ENCODE measurements around the gene SLCO2A1. TPM values are rescaled to one million over a fixed set of nuclear protein-coding genes. Genes with fewer than 3 reads are reported as not detected.
A peak's percentile ranks its signal among the peaks of the same experiment; 100 is the strongest.
"Not testable (repeated sequence)": the region's sequence is repeated elsewhere in the genome, so short reads cannot be mapped to it uniquely, and the experiment has no call there.

The SLCO2A1 gene
- total and polyA plus RNA-seq, 8 donors, result 1.9 to 121 (median 8.8) TPM

GRCh38 chr3:134073583-134073945 is 43.8 kb upstream of the SLCO2A1 start:
- H3K4me1 ChIP-seq, result peaks cover 0 to 9% (median 0%) of the 10 kb centered on the region in 4 donors

GRCh38 chr3:134072881-134073582 is 43.3 kb upstream of the SLCO2A1 start:
- Histone ChIP-seq H3K36me3 (no peaks in the 10 kb centered on the region), H3K9me3 (no peaks in the 10 kb centered on the region), H3K27ac (no peak overlapping the region), H3K4me1 (peaks cover 0 to 9% (median 0%) of the 10 kb centered on the region in 4 donors), H3K27me3 (peaks cover 0 to 5% (median 0%) of the 10 kb centered on the region in 3 donors), H3K4me3 (no peak overlapping the region)
- 79 to 90% (median 82%) methylated on average over 12 to 15 of the region's 15 CpGs for WGBS, 5 donors
- TF ChIP-seq CTCF (IDR thresholded peaks at IDR 0.05) (no peak), POLR2AphosphoS5 (IDR thresholded peaks at IDR 0.05) (no peak), EP300 (IDR thresholded peaks at IDR 0.05) (no peak), POLR2A (IDR thresholded peaks at IDR 0.05) (no peak)
- no peak for DNase-seq
- intact Hi-C loops (cut with DNase I; ENCODE audit: low total_unique reads), result no loop called here

More at GRCh38 chr3:134073583-134073945, 43.8 kb upstream of the SLCO2A1 start:
- no peak overlapping the region for H3K4me3 ChIP-seq
- no peak overlapping the region for H3K27ac ChIP-seq
- no peak for DNase-seq
- H3K9me3 ChIP-seq, result no peaks in the 10 kb centered on the region
- TF ChIP-seq EP300 (IDR thresholded peaks at IDR 0.05) (no peak), CTCF (IDR thresholded peaks at IDR 0.05) (no peak), POLR2A (IDR thresholded peaks at IDR 0.05) (no peak), POLR2AphosphoS5 (IDR thresholded peaks at IDR 0.05) (no peak)
- H3K36me3 ChIP-seq, result no peaks in the 10 kb centered on the region
- peaks cover 0 to 5% (median 0%) of the 10 kb centered on the region in 3 donors for H3K27me3 ChIP-seq
- 86 to 98% (median 96%) methylated on average over 4 of the region's 4 CpGs for WGBS, 5 donors
- intact Hi-C loops (cut with DNase I; ENCODE audit: low total_unique reads), result no loop called here

GRCh38 chr3:134070281-134070680 is 40.6 kb upstream of the SLCO2A1 start:
- H3K9me3 ChIP-seq; DNase-seq; H3K4me1 ChIP-seq; H3K4me3 ChIP-seq; H3K27ac ChIP-seq; intact Hi-C loops (cut with DNase I; ENCODE audit: low total_unique reads); H3K27me3 ChIP-seq; H3K36me3 ChIP-seq: not testable (repeated sequence)
- 78 to 96% (median 92%) methylated on average over 4 to 25 of the region's 25 CpGs for WGBS, 5 donors

- 93 to 98% (median 96%) methylated on average over 7 of the region's 7 CpGs for WGBS, 5 donors
- H3K36me3 ChIP-seq, result no peaks in the 10 kb centered on the region
- H3K4me1 ChIP-seq, result peaks cover 0 to 9% (median 2%) of the 10 kb centered on the region in 4 donors
- TF ChIP-seq CTCF (IDR thresholded peaks at IDR 0.05) (no peak), POLR2A (IDR thresholded peaks at IDR 0.05) (no peak), EP300 (IDR thresholded peaks at IDR 0.05) (no peak), POLR2AphosphoS5 (IDR thresholded peaks at IDR 0.05) (no peak)
- DNase-seq, result no peak
- H3K4me3 ChIP-seq, result no peak overlapping the region
- no peaks in the 10 kb centered on the region for H3K9me3 ChIP-seq
- peaks cover 0 to 2% (median 0%) of the 10 kb centered on the region in 3 donors for H3K27me3 ChIP-seq
- intact Hi-C loops (cut with DNase I; ENCODE audit: low total_unique reads), result no loop called here
- no peak overlapping the region for H3K27ac ChIP-seq
Measured at GRCh38 chr3:134068429-134068828, 38.7 kb upstream of the SLCO2A1 start.

GRCh38 chr3:134067531-134068161 is 37.9 kb upstream of the SLCO2A1 start:
- Histone ChIP-seq H3K27ac (peak overlapping the region in 1 of 5 donors; percentile 15), H3K4me1 (peaks cover 0 to 9% (median 2%) of the 10 kb centered on the region in 4 donors), H3K9me3 (no peaks in the 10 kb centered on the region), H3K36me3 (no peaks in the 10 kb centered on the region), H3K27me3 (no peaks in the 10 kb centered on the region), H3K4me3 (no peak overlapping the region)
- WGBS, 5 donors, result 81 to 90% (median 85%) methylated on average over 12 to 14 of the region's 14 CpGs
- intact Hi-C loops (cut with DNase I; ENCODE audit: low total_unique reads), result no loop called here
- DNase-seq, result no peak
- no peak for TF ChIP-seq EP300 (IDR thresholded peaks at IDR 0.05)
